MG63 (cell line): Measurements from ENCODE around the gene VTI1B. TPM values are rescaled to one million over a fixed set of nuclear protein-coding genes. Genes with fewer than 3 reads are reported as not detected.

Experiments
- DNase-seq: peaks from one replicate; pipeline ENCODE4 v3.0.0-alpha.2; 2020
- H3K27me3 ChIP-seq: fragments of 250-450 bp; sonication (Bioruptor Pico); 2 replicates; pipeline ENCODE4 v1.5.1; 2020; ENCODE audit warnings: mild to moderate bottlenecking, moderate library complexity
- H3K36me3 ChIP-seq: fragments of 250-450 bp; sonication (Bioruptor Pico); 2 replicates; pipeline ENCODE4 v1.5.1; 2020; ENCODE audit warnings: mild to moderate bottlenecking, moderate library complexity
- H3K4me3 ChIP-seq: fragments of 250-450 bp; sonication (Bioruptor Pico); 2 replicates; pipeline ENCODE4 v1.5.1; 2020; ENCODE audit warnings: mild to moderate bottlenecking, moderate library complexity
- H3K9me3 ChIP-seq: fragments of 250-450 bp; sonication (Bioruptor Pico); 2 replicates; pipeline ENCODE4 v1.5.1; 2020; ENCODE audit warnings: mild to moderate bottlenecking, moderate library complexity
- total RNA-seq: library from RNA; depleted of rRNA; stranded (reverse); fragments of >200 nt; shearing (Covaris generic); gene quantifications from 2 replicates; pipeline ENCODE4 v1.2.3, GENCODE V29; 2014; ENCODE audit warnings: low replicate concordance

VTI1B gene
- total RNA-seq, 1 experiment from 2014 or later: 46.6 TPM

- Histone ChIP-seq H3K4me3 (peak overlapping the region; percentile 90), H3K27me3 (no peaks in the 10 kb centered on the region), H3K36me3 (peaks cover 3% of the 10 kb centered on the region; the same call in 1 of the 2 replicates), H3K9me3 (no peaks in the 10 kb centered on the region)
- DNase-seq: peak; percentile 76
Measured at GRCh38 chr14:67694791-67695393, 20.5 kb upstream of the VTI1B start.

- H3K27me3 ChIP-seq: no peaks in the 10 kb centered on the region
- DNase-seq: no peak
Measured at GRCh38 chr14:67690011-67690410, 15.6 kb upstream of the VTI1B start.

GRCh38 chr14:67683842-67684241 lies 9.4 kb upstream of the VTI1B start:
- H3K9me3 ChIP-seq: no peaks in the 10 kb centered on the region
- no peak for DNase-seq
- H3K27me3 ChIP-seq: no peaks in the 10 kb centered on the region
- no peak overlapping the region for H3K4me3 ChIP-seq
- no peaks in the 10 kb centered on the region; the same call in 1 of the 2 replicates for H3K36me3 ChIP-seq

More at GRCh38 chr14:67690011-67690410, 15.6 kb upstream of the VTI1B start:
- H3K9me3 ChIP-seq: no peaks in the 10 kb centered on the region
- H3K4me3 ChIP-seq: no peak overlapping the region
- H3K36me3 ChIP-seq: peaks cover 7% of the 10 kb centered on the region

- no peak for DNase-seq
- Histone ChIP-seq H3K4me3 (no peak overlapping the region), H3K27me3 (no peaks in the 10 kb centered on the region), H3K9me3 (no peaks in the 10 kb centered on the region), H3K36me3 (no peaks in the 10 kb centered on the region; the same call in 1 of the 2 replicates)
Measured at GRCh38 chr14:67680941-67681340, 6.5 kb upstream of the VTI1B start.

GRCh38 chr14:67680121-67680602 lies 5.7 kb upstream of the VTI1B start:
- H3K36me3 ChIP-seq: no peaks in the 10 kb centered on the region; the same call in 1 of the 2 replicates

GRCh38 chr14:67679006-67679405 lies 4.6 kb upstream of the VTI1B start:
- Histone ChIP-seq H3K9me3 (no peaks in the 10 kb centered on the region), H3K4me3 (no peak overlapping the region), H3K36me3 (no peaks in the 10 kb centered on the region; the same call in 1 of the 2 replicates), H3K27me3 (no peaks in the 10 kb centered on the region)
- DNase-seq: no peak

More at GRCh38 chr14:67680121-67680602, 5.7 kb upstream of the VTI1B start:
- peak; percentile 10 for DNase-seq
- no peaks in the 10 kb centered on the region for H3K27me3 ChIP-seq
- no peak overlapping the region for H3K4me3 ChIP-seq
- no peaks in the 10 kb centered on the region for H3K9me3 ChIP-seq

- no peak for DNase-seq
- Histone ChIP-seq H3K27me3 (no peaks in the 10 kb centered on the region), H3K9me3 (no peaks in the 10 kb centered on the region), H3K4me3 (peak overlapping the region; percentile 88), H3K36me3 (no peaks in the 10 kb centered on the region)
Measured at GRCh38 chr14:67675219-67675582, 769 bp upstream of the VTI1B start.

GRCh38 chr14:67674139-67674479 lies 323 bp downstream of the VTI1B start:
- Histone ChIP-seq H3K9me3 (no peaks in the 10 kb centered on the region), H3K4me3 (peak overlapping the region; percentile 88)

GRCh38 chr14:67673451-67673850 lies 981 bp downstream of the VTI1B start:
- no peak for DNase-seq
- H3K27me3 ChIP-seq: no peaks in the 10 kb centered on the region
- H3K9me3 ChIP-seq: no peaks in the 10 kb centered on the region
- no peaks in the 10 kb centered on the region for H3K36me3 ChIP-seq
- H3K4me3 ChIP-seq: peak overlapping the region; percentile 88

More at GRCh38 chr14:67674139-67674479, 323 bp downstream of the VTI1B start:
- Histone ChIP-seq H3K27me3 (no peaks in the 10 kb centered on the region), H3K36me3 (no peaks in the 10 kb centered on the region)
- DNase-seq: peak; percentile 71

GRCh38 chr14:67668559-67668958 lies 5.9 kb downstream of the VTI1B start:
- DNase-seq: no peak
- Histone ChIP-seq H3K9me3 (no peaks in the 10 kb centered on the region), H3K36me3 (no peaks in the 10 kb centered on the region)

GRCh38 chr14:67666750-67667449 lies 7.5 kb downstream of the VTI1B start:
- no peak for DNase-seq
- Histone ChIP-seq H3K4me3 (no peak overlapping the region), H3K36me3 (no peaks in the 10 kb centered on the region), H3K27me3 (no peaks in the 10 kb centered on the region), H3K9me3 (no peaks in the 10 kb centered on the region)

More at GRCh38 chr14:67668559-67668958, 5.9 kb downstream of the VTI1B start:
- Histone ChIP-seq H3K4me3 (no peak overlapping the region), H3K27me3 (no peaks in the 10 kb centered on the region)

GRCh38 chr14:67665868-67666267 lies 8.6 kb downstream of the VTI1B start:
- Histone ChIP-seq H3K9me3 (no peaks in the 10 kb centered on the region), H3K4me3 (no peak overlapping the region), H3K36me3 (no peaks in the 10 kb centered on the region), H3K27me3 (no peaks in the 10 kb centered on the region)
- no peak for DNase-seq

- no peaks in the 10 kb centered on the region for H3K36me3 ChIP-seq
- DNase-seq: no peak
- H3K27me3 ChIP-seq: no peaks in the 10 kb centered on the region
- no peak overlapping the region for H3K4me3 ChIP-seq
- H3K9me3 ChIP-seq: no peaks in the 10 kb centered on the region
Measured at GRCh38 chr14:67663633-67664032, 10.8 kb downstream of the VTI1B start.

- Histone ChIP-seq H3K27me3 (no peaks in the 10 kb centered on the region), H3K9me3 (no peaks in the 10 kb centered on the region), H3K36me3 (peaks cover 7% of the 10 kb centered on the region), H3K4me3 (no peak overlapping the region)
- no peak for DNase-seq
Measured at GRCh38 chr14:67653651-67654280, 20.7 kb downstream of the VTI1B start.

GRCh38 chr14:67652189-67652588 lies 22.2 kb downstream of the VTI1B start:
- H3K36me3 ChIP-seq: peaks cover 7% of the 10 kb centered on the region
- H3K27me3 ChIP-seq: no peaks in the 10 kb centered on the region
- no peak overlapping the region for H3K4me3 ChIP-seq
- no peak for DNase-seq
- H3K9me3 ChIP-seq: no peaks in the 10 kb centered on the region

- no peak overlapping the region for H3K4me3 ChIP-seq
- no peaks in the 10 kb centered on the region for H3K9me3 ChIP-seq
- no peak for DNase-seq
- peaks cover 7% of the 10 kb centered on the region for H3K36me3 ChIP-seq
- no peaks in the 10 kb centered on the region for H3K27me3 ChIP-seq
Measured at GRCh38 chr14:67650694-67651093, 23.7 kb downstream of the VTI1B start.

- Histone ChIP-seq H3K9me3 (no peaks in the 10 kb centered on the region), H3K27me3 (no peaks in the 10 kb centered on the region), H3K4me3 (no peak overlapping the region), H3K36me3 (peaks cover 4% of the 10 kb centered on the region)
- no peak for DNase-seq
Measured at GRCh38 chr14:67650151-67650550, 24.3 kb downstream of the VTI1B start.
